K562 (cell line): ENCODE results near the gene HES4. TPM values are rescaled to one million over a fixed set of nuclear protein-coding genes. Genes with fewer than 3 reads are reported as not detected.

ENCODE experiments used
- BMI1 ChIP-seq: fragments of 150-350 bp; IDR thresholded peaks from 2 replicates; pipeline ENCODE4 v1.6.1; 2014; ENCODE audit warnings: low read length
- CHD1 ChIP-seq: fragments of 200-600 bp; sonication (generic); IDR thresholded peaks from one replicate; pipeline ENCODE4 v1.6.1; 2012; ENCODE audit warnings: mild to moderate bottlenecking, moderate library complexity, low read length, inconsistent platforms
- E2F6 ChIP-seq, 2 experiments: IDR thresholded peaks; 2 replicates each; pipeline ENCODE4 v1.6.1; 2011; ENCODE audit warnings: borderline replicate concordance in 1 of 2, control low read depth in 1 of 2, low read depth in 1 of 2, low read length in 1 of 2, mild to moderate bottlenecking in 1 of 2, mixed read lengths in 1 of 2, moderate library complexity in 1 of 2; ENCODE audit not compliant: insufficient read depth in 1 of 2, insufficient read length in 1 of 2, poor library complexity in 1 of 2, severe bottlenecking in 1 of 2; ENCODE audit errors: extremely low read depth in 1 of 2
- FOXK2 ChIP-seq, 2 experiments: fragments of 450-650 bp; IDR thresholded peaks in 1 of 2; conservative IDR thresholded peaks in 1 of 2; 2 replicates each; pipeline ENCODE4 v1.6.1; 2016; ENCODE audit warnings: low read depth in 2 of 2, mild to moderate bottlenecking in 1 of 2
- KAT2B ChIP-seq: IDR thresholded peaks from one replicate; pipeline ENCODE4 v1.6.1; 2012; ENCODE audit warnings: low read depth, mild to moderate bottlenecking, control low read depth, inconsistent platforms, low read length, moderate library complexity
- MAX ChIP-seq: sonication (generic); formaldehyde crosslinking; IDR thresholded peaks from 2 replicates; pipeline ENCODE4 v1.9.0; 2022; ENCODE audit warnings: mild to moderate bottlenecking, missing genetic modification reagents
- MBD2 ChIP-seq: sonication (generic); IDR thresholded peaks from 2 replicates; pipeline ENCODE4 v1.6.1; 2016; ENCODE audit warnings: low read depth, borderline replicate concordance
- MEF2D ChIP-seq: conservative IDR thresholded peaks from 2 replicates; pipeline ENCODE4 v1.6.1; 2016; ENCODE audit warnings: low read depth, missing genetic modification characterization, missing compliant biosample characterization
- MLX ChIP-seq, 2 experiments: fragments of 450-650 bp in 1 of 2; sonication (generic) in 1 of 2; formaldehyde crosslinking; conservative IDR thresholded peaks; 2 replicates each; pipeline versions ENCODE4 v1.4.0 to v1.8.1; 2020 to 2022; ENCODE audit warnings: mild to moderate bottlenecking in 1 of 2, missing genetic modification reagents in 1 of 2
- NCOA1 ChIP-seq: fragments of 450-650 bp; IDR thresholded peaks from 2 replicates; pipeline ENCODE4 v1.6.1; 2016; ENCODE audit warnings: low read depth
- NR2C2 ChIP-seq, 2 experiments: fragments of 200-800 bp in 1 of 2; sonication (Bioruptor generic) in 1 of 2; sonication (generic) in 1 of 2; formaldehyde crosslinking in 1 of 2; IDR thresholded peaks; 2 replicates each; pipeline versions ENCODE4 v1.6.1 to v1.8.0; 2016 to 2022; ENCODE audit warnings: mild to moderate bottlenecking in 1 of 2, missing compliant biosample characterization in 1 of 2, missing genetic modification characterization in 1 of 2, missing genetic modification reagents in 1 of 2
- POLR2G ChIP-seq: fragments of 200-400 bp; formaldehyde crosslinking; IDR thresholded peaks from 2 replicates; pipeline ENCODE4 v1.6.1; 2017; ENCODE audit warnings: low read depth, mild to moderate bottlenecking, antibody characterized with exemption, low read length, moderate library complexity
- POLR2H ChIP-seq: IDR thresholded peaks from 2 replicates; pipeline ENCODE4 v1.6.1; 2016; ENCODE audit warnings: missing genetic modification characterization, low read depth, mild to moderate bottlenecking, control low read depth, missing compliant biosample characterization, moderate library complexity
- PRDM10 ChIP-seq: fragments of 450-650 bp; IDR thresholded peaks from 2 replicates; pipeline ENCODE4 v1.6.1; 2018; ENCODE audit not compliant: partially characterized antibody
- ZBTB26 ChIP-seq: fragments of 450-650 bp; formaldehyde crosslinking; IDR thresholded peaks from 2 replicates; pipeline ENCODE4 v1.4.0; 2022; ENCODE audit warnings: missing genetic modification characterization
- polyA plus RNA-seq, 8 experiments: library from polyadenylated mRNA; depleted of rRNA in 4 of 8; stranded (reverse) in 5 of 8; unstranded in 3 of 8; fragments of >200 nt; fragmentation: Nextera tagmentation in 2 of 8; fragmentation: Illumina TruSeq in 1 of 8; extraction: Ambion mirVana in 2 of 8; extraction: Trizol in 1 of 8; gene quantifications; 2 replicates each; pipeline versions ENCODE4 v1.2.1 to v1.2.3, GENCODE V29; 2011 to 2014; ENCODE audit warnings: inconsistent platforms in 1 of 8, missing spikeins in 1 of 8
- total RNA-seq, 7 experiments: library from RNA; depleted of rRNA in 6 of 7; stranded (reverse); fragments of >200 nt in 6 of 7; fragmentation: Illumina TruSeq in 2 of 7; extraction: Trizol in 2 of 7; gene quantifications; 2 replicates each; pipeline versions ENCODE4 v1.2.1 to v1.2.3, GENCODE V29; 2011 to 2021; ENCODE audit warnings: low replicate concordance in 1 of 7

Gene HES4
- total and polyA plus RNA-seq, 9 of the 15 experiments (the other 6 are each of a cell fraction or from before 2014, with no cell fraction given) = 0.21 to 43.7 (median 5.3) TPM; not detected in 2

GRCh38 chr1:1013105-1013921, 13.4 kb upstream of the HES4 start, which contains the start of gene ISG15 (continued):
- TF ChIP-seq MLX (CRISPR knock-in tag; conservative IDR thresholded peaks at IDR 0.05) = 0 out of 4 replicates have a peak, but pooled peaks of 1 of the 2 experiments have one; percentile 37
- peak; percentile 81 for TF ChIP-seq POLR2G
- peak; percentile 85 to 89 for TF ChIP-seq FOXK2 (conservative IDR thresholded peaks at IDR 0.05 in 1 of 2, IDR thresholded peaks at IDR 0.05 in 1 of 2; ENCODE audit: low read depth in 2 of 2)
- peak; percentile 85 for TF ChIP-seq NCOA1
- no peak for TF ChIP-seq POLR2H (tag)
- peak; percentile 20; the same call in 1 of the 2 replicates for TF ChIP-seq MEF2D (tag)
- TF ChIP-seq CHD1 = peak; percentile 15
- peak; percentile 80 for TF ChIP-seq MAX (CRISPR knock-in tag)
- no peak for TF ChIP-seq BMI1
- TF ChIP-seq NR2C2 (CRISPR knock-in tag; IDR thresholded peaks at IDR 0.05) = no peak
- peak; percentile 29; the same call in 1 of the 2 replicates for TF ChIP-seq NR2C2 (tag; IDR thresholded peaks at IDR 0.05)
- peak in 1 of 2 experiments; percentile 48 for TF ChIP-seq E2F6 (IDR thresholded peaks at IDR 0.05; ENCODE audit: borderline replicate concordance in 1 of 2, extremely low read depth in 1 of 2, insufficient read depth in 1 of 2, insufficient read length in 1 of 2, low read depth in 1 of 2, low read length in 1 of 2, poor library complexity in 1 of 2, severe bottlenecking in 1 of 2)
- TF ChIP-seq PRDM10 = peak; percentile 63
- no peak for TF ChIP-seq KAT2B
- TF ChIP-seq MBD2 = peak; percentile 29; the same call in 1 of the 2 replicates
- no peak for TF ChIP-seq ZBTB26 (CRISPR knock-in tag)
